Loucy (cell line): ENCODE measurements around the gene ANKRD6.

Source experiments
- H2AFZ ChIP-seq: fragments of 200-600 bp; sonication (generic); 2 replicates; pipeline ENCODE4 v1.6.0; 2016; ENCODE audit warnings: antibody characterized with exemption, mild to moderate bottlenecking, low read length, moderate library complexity
- H3F3A ChIP-seq: fragments of 200-600 bp; 2 replicates; pipeline ENCODE4 v1.6.0; 2016; ENCODE audit warnings: antibody characterized with exemption, low read depth, mild to moderate bottlenecking
- H3K27me3 ChIP-seq: fragments of 200-600 bp; sonication (generic); 2 replicates; pipeline ENCODE4 v1.6.1; 2014; ENCODE audit warnings: low read length, mild to moderate bottlenecking; ENCODE audit not compliant: insufficient read depth, poor library complexity, severe bottlenecking
- H3K36me3 ChIP-seq: fragments of 200-600 bp; sonication (generic); 2 replicates; pipeline ENCODE4 v1.6.1; 2016; ENCODE audit warnings: low read length; ENCODE audit not compliant: insufficient read depth
- H3K4me1 ChIP-seq: fragments of 200-600 bp; sonication (generic); 2 replicates; pipeline ENCODE4 v1.5.1; 2014; ENCODE audit warnings: low read length, mild to moderate bottlenecking; ENCODE audit not compliant: insufficient read depth, poor library complexity, severe bottlenecking
- H3K4me2 ChIP-seq: fragments of 200-600 bp; sonication (generic); 2 replicates; pipeline ENCODE4 v1.6.0; 2014; ENCODE audit warnings: antibody characterized with exemption, low read length, low read depth, mild to moderate bottlenecking; ENCODE audit not compliant: poor library complexity, severe bottlenecking
- H3K4me3 ChIP-seq: fragments of 200-600 bp; sonication (generic); 2 replicates; pipeline ENCODE4 v1.5.1; 2014; ENCODE audit warnings: low read length, mild to moderate bottlenecking, mixed read lengths; ENCODE audit not compliant: poor library complexity, severe bottlenecking
- H3K79me2 ChIP-seq: fragments of 200-600 bp; sonication (generic); 2 replicates; pipeline ENCODE4 v1.6.1; 2014; ENCODE audit warnings: low read length; ENCODE audit not compliant: insufficient read depth
- H3K9ac ChIP-seq: fragments of 200-600 bp; sonication (generic); 2 replicates; pipeline ENCODE4 v1.6.0; 2014; ENCODE audit warnings: mild to moderate bottlenecking, low read depth, low read length, moderate library complexity; ENCODE audit not compliant: poor library complexity, severe bottlenecking
- H3K9me2 ChIP-seq: fragments of 200-600 bp; sonication (generic); replicated peaks from 2 replicates; pipeline ENCODE4 v1.6.1; 2016; ENCODE audit warnings: low read depth, low read length, mixed read lengths
- H3K9me3 ChIP-seq: fragments of 200-600 bp; sonication (generic); 2 replicates; pipeline ENCODE4 v1.6.1; 2014; ENCODE audit warnings: mild to moderate bottlenecking, antibody characterized with exemption, low read length, low read depth; ENCODE audit not compliant: insufficient read depth
- H4K20me1 ChIP-seq: fragments of 200-600 bp; sonication (generic); 2 replicates; pipeline ENCODE4 v1.6.0; 2014; ENCODE audit warnings: antibody characterized with exemption, low read length, mild to moderate bottlenecking; ENCODE audit not compliant: insufficient read depth, poor library complexity, severe bottlenecking
- CTCF ChIP-seq: fragments of 200-600 bp; sonication (generic); conservative IDR thresholded peaks from 2 replicates; pipeline ENCODE4 v1.5.1; 2014; ENCODE audit warnings: mild to moderate bottlenecking, antibody characterized with exemption, low read length
- EZH2phosphoT487 ChIP-seq: fragments of 200-600 bp; IDR thresholded peaks from 2 replicates; pipeline ENCODE4 v1.6.1; 2018; ENCODE audit warnings: antibody characterized with exemption, mild to moderate bottlenecking, moderate library complexity, borderline replicate concordance

The ANKRD6 gene

GRCh38 chr6:89567630-89568390, 134.9 kb downstream of the ANKRD6 start:
- H3K9me2 ChIP-seq = no peaks in the 10 kb centered on the region
- no peak overlapping the region for H3K4me2 ChIP-seq

GRCh38 chr6:89574910-89575561, 142.1 kb downstream of the ANKRD6 start:
- no peaks in the 10 kb centered on the region for H3K36me3 ChIP-seq
- H3K4me3 ChIP-seq = peak overlapping the region; percentile 36
- TF ChIP-seq EZH2phosphoT487 (no peak), CTCF (no peak)
- no peaks in the 10 kb centered on the region for H3K79me2 ChIP-seq
- H3K9ac ChIP-seq = no peak overlapping the region
- H3K4me2 ChIP-seq = peak overlapping the region; percentile 59
- no peaks in the 10 kb centered on the region for H3K27me3 ChIP-seq
- no peaks in the 10 kb centered on the region for H3K9me2 ChIP-seq
- no peaks in the 10 kb centered on the region for H3K9me3 ChIP-seq
- H3F3A ChIP-seq = 0 out of 2 replicates have a peak, but pooled peaks cover 5% of the 10 kb centered on the region
- no peak overlapping the region for H2AFZ ChIP-seq
- H3K4me1 ChIP-seq = peaks cover 19% of the 10 kb centered on the region
- no peaks in the 10 kb centered on the region for H4K20me1 ChIP-seq

More at GRCh38 chr6:89567630-89568390, 134.9 kb downstream of the ANKRD6 start:
- Histone ChIP-seq H3F3A (no peaks in the 10 kb centered on the region), H2AFZ (no peak overlapping the region), H3K4me1 (no peaks in the 10 kb centered on the region), H3K4me3 (no peak overlapping the region), H3K9me3 (no peaks in the 10 kb centered on the region), H3K27me3 (no peaks in the 10 kb centered on the region), H4K20me1 (no peaks in the 10 kb centered on the region), H3K79me2 (no peaks in the 10 kb centered on the region), H3K36me3 (no peaks in the 10 kb centered on the region), H3K9ac (no peak overlapping the region)
- no peak for TF ChIP-seq CTCF

- TF ChIP-seq CTCF (no peak), EZH2phosphoT487 (no peak)
- H3K4me2 ChIP-seq = peak overlapping the region; percentile 59
- no peaks in the 10 kb centered on the region for H3K9me3 ChIP-seq
- no peaks in the 10 kb centered on the region for H4K20me1 ChIP-seq
- 0 out of 2 replicates have a peak, but pooled peaks cover 5% of the 10 kb centered on the region for H3F3A ChIP-seq
- peaks cover 19% of the 10 kb centered on the region for H3K4me1 ChIP-seq
- H2AFZ ChIP-seq = no peak overlapping the region
- H3K27me3 ChIP-seq = no peaks in the 10 kb centered on the region
- no peaks in the 10 kb centered on the region for H3K9me2 ChIP-seq
- peak overlapping the region; percentile 36 for H3K4me3 ChIP-seq
- no peaks in the 10 kb centered on the region for H3K79me2 ChIP-seq
- no peaks in the 10 kb centered on the region for H3K36me3 ChIP-seq
- H3K9ac ChIP-seq = no peak overlapping the region
Measured at GRCh38 chr6:89575562-89575960, 142.6 kb downstream of the ANKRD6 start.
